GM19099 (cell line): ENCODE measurements around the gene PIK3R5.

ENCODE experiments used
- POLR2A ChIP-seq: IDR thresholded peaks from 3 replicates; pipeline ENCODE4 v1.6.1; 2011; ENCODE audit warnings: low read depth; ENCODE audit not compliant: insufficient read length; ENCODE audit errors: extremely low read depth

Gene PIK3R5

DNA sequence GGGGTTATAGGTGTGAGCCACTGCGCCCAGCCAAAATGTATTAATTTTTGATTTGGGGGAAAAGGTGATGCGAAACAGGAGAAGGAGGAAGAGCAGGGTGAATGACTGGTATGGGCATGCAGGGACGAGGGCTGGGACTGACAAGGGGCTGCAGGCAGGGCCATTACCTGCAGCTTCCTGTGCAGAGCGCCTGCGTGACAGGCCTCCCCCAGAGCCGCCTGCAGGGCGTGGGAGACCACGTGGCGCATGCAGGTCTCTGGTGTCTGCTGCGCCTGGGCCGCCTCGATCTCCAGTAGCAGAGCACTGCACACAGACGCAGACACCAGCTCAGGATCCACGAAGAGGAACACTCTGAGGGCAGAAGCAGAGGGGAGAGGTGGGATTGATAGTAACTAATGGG is 130.4 kb downstream of the PIK3R5 start:
- TF ChIP-seq POLR2A = no peak

DNA sequence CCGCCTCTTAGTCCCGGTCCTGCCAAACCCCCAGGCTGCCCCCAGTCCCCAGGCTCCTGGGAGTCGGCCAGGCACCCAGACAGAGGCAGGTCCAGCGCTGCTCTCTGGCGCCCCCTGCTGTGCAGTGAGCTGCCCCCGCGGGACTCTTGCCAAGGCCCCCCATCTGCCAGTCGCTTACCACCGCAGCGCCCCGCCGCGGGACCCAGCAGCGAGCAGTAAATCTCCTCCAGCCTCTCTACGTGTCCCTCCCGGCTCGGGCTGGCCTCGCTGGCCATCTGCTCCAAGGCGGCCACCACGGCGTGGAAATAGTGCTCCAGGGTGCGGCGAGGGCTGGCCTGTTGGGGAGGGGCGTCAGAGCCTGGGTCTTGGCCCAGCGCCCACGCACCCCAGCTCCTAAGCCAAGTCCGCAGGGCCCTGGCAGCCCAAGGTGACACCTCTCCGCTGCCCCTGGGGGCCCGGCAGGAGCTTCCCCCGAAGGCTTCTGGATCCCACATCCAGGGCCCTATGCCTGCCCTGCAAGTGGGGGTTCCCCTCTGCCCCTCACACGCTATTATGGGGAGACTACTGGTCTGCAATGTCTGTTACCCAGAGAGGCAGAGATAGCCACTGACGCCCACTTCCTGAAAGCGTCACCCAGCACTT is 132.7 kb downstream of the PIK3R5 start:
- TF ChIP-seq POLR2A = no peak

DNA sequence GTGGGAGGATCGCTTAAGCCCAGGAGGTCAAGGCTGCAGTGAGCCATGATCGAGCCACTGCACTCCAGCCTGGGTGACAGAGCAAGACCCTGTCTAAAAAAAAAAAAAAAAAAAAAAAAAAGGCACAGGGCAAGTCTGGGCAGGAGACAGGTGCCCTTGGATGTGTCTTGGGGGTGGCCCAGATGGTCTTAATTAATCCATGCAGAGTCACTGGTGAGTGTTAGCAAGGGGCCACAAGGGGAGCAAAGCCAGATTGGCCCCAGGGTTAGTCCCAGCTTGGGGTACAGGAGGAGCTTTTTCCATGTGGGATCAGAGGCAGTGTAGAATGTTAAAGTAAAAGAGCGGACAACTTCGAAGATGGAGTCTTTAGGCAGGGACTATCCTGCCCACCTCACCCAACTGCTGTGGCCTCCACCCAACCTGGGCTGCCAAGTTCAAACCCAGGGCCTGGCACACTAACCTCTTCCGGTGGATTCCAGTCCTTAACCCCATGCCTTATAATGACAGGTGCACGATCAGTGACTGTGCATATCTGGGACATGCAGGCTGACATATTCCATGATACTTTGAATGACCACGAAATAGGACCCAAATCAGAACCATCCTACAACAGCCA is 134.2 kb downstream of the PIK3R5 start:
- TF ChIP-seq POLR2A = no peak

DNA sequence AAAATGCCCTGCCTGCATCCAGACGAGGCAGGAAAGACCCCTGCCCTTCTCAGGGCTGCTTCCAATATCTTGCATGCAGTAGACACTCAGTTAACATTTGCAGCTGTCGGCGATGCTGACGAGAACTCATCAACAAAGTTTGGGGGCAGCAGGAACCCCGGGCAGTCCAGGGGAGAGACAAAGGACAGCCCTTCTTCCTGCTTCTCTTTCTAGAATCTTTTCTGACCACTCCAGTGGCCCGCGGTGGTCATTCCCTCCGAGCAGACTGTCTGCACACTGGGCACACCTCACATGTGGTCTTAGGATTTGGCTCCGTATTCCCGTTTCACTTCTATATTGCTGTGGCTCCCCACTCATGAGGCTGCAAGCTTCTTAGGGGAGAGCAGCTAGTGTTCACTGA is 135.4 kb downstream of the PIK3R5 start:
- no peak for TF ChIP-seq POLR2A

DNA sequence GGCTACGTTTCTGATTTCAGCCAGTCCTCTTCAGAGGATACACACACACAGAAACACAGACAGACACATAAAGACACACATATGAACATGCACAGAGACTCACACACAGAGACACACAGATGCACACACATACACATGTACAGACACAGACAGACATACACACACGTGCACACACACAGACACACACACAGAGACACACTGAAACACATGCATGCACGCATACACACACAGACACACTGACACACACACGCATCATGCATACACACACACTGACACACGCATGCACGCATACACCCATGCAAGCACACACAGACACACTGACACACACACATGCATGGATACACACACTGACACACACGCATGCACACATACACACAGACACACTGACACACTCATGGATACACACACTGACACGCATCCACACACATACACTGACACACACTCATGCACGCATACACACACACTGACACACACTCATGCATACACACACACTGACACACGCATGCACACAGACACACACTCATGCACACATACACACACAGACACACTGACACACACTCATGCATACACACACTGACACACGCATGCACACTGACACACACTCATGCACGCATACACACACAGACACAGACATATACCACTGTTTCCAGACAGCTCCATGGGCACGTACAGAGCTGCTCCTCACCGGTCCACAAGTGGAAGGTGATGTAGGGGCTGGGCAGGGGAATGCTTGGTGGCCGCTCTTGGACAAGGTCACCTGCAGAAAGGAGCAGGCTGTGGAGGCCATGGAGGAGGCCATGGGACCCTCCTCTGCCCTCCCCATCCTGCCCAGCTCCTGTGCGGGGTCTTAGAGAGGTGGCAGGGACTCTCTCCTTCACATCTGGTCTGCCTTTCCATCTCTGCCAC is 136.2 kb downstream of the PIK3R5 start:
- TF ChIP-seq POLR2A = no peak
